ENCODE data around the gene ELAVL2.
"Not testable (repeated sequence)": the region's sequence is repeated elsewhere in the genome, so short reads cannot be mapped to it uniquely, and the experiment has no call there.

ELAVL2 gene

DNA sequence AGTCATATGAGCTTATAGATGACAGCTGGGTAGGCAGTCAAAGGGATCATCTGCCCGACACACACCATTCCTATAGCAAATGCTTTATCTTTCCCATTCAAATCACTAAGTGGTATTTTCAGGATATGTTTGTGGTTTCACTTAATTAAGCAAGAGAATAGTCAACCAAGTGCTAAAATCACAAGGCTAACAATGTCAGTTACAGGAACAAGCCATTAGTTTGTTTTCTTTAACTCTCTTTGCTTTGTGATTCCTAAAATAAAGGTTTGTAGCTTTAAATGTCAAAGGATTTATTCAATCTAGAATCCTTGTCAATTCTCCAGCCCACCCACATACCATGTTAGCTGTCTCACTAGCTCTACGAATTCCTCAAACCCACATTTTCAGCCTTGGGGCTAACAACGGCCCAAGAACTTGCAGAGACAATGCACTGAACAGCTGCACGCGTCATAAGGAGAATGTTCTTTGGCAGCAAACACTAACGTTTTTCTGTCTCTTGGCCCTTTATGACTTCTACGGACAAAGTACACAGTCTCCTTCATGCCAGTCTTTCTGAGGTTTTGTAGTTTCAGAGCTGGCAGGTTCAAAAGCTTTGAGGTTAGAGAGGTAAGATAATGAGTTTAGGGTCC lies 56.6 kb downstream of the ELAVL2 start:
- no peak for DNase-seq

DNA sequence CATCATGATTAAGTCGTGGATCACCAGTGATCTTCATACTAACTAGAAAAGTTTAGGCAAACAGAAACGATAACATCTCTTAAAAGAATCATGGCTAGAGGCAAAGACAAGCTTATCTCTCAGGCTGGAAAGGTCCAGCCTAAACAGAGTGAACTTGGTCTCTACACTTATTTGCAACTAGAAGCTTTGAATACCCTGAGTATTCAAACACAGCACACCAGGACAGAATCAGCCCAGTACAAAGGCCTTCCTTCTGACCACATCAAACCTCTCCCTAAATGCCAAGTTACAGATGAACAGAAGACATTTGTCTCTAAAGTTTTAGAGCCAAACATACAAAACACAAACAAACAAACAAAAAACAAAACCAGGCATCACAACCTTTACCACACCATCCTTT lies 57.2 kb downstream of the ELAVL2 start:
- no peak for DNase-seq

DNA sequence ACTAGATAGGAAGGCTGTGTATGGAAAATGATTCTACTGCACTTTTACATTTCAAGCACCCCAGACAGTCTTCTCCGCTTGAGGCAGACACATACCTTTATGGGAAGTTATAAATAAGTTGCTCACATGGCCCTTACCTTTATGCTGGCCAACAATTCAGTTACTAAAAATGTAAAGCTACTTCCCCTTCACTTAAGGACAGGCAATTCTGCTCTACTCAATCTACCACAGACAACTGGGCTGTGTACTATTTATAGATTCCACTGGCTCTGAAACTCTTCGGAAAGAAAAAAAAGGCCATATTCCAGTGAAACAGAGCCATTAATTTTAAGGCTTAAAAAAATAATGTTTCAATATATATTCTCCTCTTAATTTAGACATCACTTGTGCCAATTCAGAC lies 59.4 kb downstream of the ELAVL2 start:
- DNase-seq, result no peak

DNA sequence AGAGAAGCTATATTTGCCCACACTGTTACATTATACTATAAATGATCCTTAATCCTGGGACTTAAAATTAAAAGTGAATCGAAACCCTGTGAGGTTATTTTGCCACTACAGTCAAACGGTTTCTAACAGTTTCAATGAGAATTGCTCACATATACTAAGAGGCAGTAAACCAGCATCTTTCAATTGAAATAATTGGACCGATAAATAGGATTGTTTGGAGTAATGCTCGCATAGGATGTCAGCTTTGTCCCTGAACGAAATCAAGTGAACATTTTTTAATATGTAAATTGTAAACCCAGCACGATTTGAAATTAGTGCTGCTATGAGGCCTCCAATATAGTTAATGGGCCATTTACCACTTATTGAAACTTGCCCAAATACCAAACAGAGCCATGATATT lies 60.5 kb downstream of the ELAVL2 start:
- DNase-seq, result no peak

DNA sequence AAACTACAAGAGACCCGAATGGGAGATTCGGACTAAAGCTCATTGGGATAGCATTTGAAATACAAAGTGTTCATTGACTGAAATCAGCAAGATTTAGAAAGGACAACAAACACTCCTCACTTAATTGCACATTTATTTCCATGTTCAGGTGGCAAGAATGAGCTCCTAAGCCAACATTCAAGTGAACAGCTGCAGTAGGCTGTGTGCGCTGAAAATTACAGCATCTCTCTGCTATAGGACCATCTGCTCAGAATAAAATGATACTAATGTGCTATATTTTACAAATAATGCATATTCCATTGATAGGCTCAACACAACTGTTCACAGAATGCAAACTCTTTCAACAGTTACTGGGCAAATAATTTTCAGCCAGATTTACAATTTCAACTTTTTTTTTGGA lies 61.8 kb downstream of the ELAVL2 start:
- no peak for DNase-seq

DNA sequence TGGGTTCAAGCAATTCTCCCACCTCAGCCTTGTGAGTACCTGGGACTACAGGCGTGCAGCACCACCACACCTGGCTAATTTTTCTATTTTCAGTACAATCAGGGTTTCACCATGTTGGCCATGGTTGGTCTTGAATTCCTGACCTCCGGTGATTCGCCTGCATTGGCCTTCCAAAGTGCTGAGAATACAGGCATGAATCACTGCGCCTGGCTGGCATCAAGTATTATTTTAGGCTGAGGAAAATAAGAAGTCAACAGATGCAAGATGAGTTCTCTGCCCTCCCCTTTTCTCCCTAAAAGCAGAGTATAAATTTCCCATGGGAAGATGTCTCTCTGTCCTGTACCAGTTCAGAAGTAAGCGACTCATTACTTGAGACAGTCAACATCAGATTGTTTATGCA lies 71.5 kb downstream of the ELAVL2 start:
- no peak for DNase-seq

DNA sequence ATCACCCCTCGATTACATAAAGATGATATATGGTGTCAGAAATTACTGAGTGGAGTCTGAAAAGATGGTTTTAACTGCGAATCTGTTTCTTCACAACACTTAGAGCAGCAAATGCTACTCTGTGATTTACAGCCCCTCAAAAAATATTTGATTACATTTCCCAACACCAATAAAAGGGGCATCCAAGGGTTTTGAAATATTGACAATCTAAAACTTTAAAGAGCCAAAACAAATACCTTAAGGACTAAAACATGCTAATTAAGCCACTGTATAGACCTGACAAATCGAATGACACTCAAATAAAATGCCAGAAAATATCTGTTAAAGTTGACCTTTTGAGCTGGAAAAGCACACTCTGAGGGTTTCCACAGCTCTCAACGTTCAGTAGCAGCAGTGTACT lies 73.2 kb downstream of the ELAVL2 start:
- no peak for DNase-seq

DNA sequence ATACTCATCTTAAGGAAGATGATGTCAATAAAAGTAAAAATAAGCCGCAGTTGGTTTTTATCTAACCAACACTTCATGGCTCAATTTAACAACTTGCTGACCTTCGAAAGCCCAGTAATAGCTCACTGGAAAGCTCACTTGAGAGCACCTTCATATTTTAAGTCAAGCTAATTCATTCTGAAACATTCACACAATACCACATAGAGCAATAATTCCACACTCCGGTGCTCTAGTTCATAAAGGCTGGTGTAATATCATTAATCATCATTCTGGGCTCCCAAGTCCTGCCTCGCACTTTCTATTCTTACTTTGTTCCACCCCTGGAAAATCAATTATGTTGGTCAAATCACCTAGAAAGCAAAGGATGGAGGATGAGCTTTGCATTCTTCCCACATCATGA lies 74.4 kb downstream of the ELAVL2 start:
- no peak for DNase-seq

DNA sequence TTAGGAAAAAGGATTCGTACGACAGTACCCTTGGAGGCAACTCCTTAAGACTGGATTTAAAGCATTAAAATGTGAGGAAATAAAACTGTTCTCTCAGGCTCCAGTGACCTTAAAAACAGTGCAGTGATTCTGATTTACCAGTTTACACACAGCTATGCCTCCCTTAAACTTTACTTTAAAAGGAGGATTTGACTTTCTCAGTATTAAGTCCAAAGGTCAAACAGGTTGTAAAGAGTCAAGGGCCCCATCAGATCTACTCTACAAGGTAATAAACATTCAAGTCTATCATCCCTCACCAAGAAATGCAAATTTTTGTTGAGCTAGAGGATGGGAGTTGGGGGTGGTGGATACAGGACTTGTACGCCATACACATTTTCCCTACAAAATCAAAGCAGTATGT lies 75.2 kb downstream of the ELAVL2 start:
- DNase-seq, result no peak

DNA sequence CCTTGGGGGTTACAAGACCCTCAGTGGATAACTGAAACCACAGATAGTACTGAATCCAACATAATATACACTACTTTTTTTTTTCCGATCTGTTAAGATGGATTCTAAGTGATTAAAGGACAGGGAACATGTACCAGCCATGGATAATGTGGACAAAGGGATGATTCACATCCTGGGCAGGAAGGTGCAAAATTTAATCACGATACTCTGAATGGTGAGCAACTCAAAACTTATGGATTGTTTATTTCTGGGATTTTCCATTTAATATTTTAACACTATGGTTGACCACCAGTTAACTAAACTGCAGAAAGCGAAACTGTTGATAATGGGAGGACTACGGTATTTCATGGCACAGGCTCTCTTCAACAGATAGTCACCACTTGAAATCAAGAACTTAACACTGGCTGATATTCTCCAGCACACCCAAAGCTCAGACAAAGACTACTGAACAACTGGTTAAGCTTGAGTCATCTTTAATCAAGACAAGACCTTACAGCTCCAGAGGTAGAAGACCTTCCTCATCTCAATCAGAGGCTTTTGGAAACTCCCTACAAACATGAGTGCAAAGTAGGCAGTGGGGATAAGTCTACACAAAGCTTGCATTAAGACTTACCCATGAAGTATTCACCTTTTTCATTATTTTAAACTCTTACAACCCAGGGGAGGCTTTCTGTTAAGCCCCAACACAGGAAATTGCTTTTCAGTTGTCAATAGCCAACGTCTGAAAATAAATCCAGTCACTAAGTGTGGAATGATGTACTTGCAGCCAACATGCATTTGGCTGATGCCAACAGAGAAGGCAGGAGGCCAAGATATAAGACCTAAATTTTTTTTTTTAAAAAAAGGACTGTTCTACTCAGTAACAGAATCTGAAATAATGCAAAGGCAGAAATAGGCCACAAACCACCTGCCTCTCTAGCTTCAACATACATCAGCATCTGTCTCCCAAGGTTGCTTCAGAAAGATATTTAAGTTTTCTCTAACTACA lies 78.7 kb downstream of the ELAVL2 start:
- no peak for DNase-seq

DNA sequence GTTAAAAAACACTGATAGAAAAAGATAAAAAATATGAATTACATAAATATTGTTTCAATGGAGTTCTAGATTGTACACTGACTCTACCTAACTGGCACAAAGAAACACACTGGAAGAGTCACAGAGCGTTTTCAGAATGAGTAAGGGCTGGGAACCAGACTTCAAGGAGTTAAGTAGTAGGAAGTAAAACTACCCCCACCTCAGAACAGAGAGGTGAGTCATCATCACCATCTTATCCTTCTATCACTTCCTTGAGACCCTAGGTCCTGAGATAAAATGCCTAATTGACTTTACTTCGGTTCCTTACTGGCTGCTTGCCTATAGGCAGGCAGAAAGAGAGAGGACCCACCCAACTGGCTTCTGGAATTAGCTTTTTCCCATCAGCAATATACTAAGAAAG lies 79.7 kb downstream of the ELAVL2 start:
- no peak for DNase-seq

DNA sequence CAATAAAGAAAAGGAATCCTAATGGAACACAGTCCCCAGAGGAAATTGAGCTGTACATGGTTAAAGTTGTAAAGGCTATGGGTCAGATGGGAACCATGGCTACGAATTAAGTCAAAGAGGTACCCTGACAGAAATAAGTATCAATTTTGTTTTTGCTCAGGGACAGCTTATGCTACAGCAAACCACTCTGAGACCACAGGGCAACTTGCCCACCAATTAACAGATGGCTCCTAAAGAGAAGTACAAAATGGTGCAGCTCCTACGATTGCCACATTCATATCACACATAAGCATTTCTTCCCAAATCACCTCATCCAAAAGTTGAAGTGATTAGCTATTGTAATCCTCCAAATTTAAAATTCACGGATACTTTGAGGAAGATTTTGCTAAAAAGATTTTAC lies 83.0 kb downstream of the ELAVL2 start:
- no peak for DNase-seq

DNA sequence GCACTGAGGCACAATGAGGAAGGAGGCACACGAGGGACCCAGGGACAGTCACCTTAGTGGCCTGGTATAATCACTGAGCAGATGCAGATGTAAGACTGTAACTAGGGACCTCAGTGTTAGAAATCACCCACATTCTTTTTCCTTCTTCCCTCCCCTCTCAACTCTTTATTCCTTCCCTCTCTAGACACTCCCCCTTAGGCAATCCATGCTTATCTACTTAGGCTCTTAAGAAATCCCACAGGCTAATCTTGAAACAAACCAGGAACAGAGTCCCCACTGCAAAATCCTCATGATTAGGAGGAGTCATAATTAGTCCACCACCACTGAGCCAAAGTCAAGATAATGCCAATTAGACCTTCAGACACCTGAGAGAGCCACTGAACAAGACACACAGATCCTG lies 84.7 kb downstream of the ELAVL2 start:
- DNase-seq, result no peak

DNA sequence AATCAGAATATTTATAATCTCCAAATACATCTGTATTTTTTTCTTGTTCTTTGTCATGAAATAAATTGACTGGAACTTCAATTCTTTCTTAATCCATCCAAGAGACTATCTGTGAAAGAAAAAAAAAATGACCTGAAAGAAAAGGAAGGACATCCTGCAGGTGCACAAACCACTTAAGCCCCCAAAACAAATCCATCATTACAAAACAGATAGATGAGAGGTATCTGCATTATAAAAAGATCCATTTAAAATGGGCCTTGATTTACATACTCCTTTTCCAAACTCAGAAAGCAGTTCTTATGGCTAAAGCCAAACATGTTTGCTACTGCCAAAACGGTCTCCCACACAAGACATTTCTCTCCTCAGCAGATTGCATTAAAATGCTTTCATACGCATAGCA lies 85.5 kb downstream of the ELAVL2 start:
- no peak for DNase-seq

DNA sequence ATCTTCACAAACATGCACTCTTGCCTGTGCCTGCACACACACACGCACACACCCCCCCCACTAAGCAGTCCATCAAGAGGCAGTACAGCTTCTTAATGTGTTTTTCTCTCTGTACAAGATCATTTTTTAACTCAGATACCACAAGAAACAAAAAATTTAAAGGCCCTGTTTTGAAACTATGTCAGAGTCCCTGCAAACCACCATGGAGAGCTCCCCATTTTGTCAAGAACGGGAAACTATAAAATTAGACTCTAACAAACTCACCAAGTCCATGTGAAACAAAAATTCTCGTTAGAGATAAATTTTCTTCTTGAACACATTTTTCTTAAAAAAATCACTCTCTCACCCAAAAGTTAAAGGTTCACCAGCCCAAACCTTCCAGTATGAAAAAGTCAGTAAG lies 86.3 kb downstream of the ELAVL2 start:
- no peak for DNase-seq

DNA sequence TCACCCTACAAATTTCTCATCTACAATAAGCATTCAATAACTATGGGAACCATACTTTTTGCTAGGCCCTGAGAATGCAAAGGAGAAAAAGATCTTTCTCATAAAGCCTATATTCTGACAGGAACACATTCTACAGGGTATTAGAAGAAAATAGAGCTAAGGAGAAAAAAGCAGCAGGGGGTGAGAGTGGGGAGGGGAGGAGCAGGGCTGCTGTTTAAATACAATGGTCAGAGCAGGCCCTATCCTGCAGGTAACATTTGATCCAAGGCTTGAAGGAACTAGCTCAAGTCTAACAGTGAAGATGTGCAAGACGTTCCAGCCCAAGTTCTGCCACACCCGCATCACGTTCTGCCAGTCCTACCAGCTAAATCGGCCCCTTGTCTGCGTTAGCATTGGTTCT lies 89.7 kb downstream of the ELAVL2 start:
- no peak for DNase-seq

DNA sequence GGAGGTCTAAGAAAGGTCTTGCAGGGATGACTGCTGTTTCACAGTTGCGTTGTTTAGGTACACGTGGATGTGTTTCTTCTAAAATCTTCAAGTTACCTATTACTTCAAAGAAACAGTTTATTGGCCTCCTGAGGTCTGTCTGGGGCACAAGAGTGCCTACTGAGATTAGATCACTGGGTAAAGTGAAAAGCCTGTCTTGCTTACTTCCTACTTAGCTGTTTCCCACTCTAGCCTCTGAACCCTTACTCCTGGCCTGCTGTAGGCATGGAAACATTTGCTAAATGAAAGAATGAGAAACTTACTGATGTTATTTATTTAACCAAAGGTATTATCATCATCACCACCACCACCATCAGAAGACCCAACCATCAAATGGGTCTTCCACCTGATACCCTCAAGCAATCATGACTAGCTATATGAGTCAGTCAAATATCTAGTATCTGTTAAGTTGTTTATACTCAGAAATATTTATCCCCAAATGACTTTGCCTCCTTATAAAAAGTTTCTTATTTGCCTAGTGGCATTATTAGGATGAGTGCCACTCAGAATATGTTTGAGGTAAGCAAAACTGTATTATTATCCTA lies 92.5 kb downstream of the ELAVL2 start:
- DNase-seq, result no peak

DNA sequence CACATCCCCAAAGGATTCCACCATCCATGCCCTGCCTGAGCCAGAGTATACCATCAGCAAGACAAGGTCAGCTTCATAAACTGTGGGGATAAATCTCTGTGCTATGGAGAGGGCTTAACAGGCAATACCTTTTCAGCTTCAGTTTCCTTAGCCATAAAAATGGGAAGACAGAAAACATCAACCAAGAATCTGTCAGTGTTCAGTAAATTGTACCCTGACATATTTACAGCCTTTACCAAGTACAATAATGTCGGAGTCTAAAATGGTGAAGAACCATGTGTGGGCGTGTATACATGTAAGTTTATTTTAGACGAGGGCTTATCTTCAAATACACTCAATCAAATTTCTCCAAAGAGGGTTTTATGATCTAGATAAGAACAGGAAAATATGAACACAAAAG lies 94.7 kb downstream of the ELAVL2 start:
- DNase-seq, result no peak

DNA sequence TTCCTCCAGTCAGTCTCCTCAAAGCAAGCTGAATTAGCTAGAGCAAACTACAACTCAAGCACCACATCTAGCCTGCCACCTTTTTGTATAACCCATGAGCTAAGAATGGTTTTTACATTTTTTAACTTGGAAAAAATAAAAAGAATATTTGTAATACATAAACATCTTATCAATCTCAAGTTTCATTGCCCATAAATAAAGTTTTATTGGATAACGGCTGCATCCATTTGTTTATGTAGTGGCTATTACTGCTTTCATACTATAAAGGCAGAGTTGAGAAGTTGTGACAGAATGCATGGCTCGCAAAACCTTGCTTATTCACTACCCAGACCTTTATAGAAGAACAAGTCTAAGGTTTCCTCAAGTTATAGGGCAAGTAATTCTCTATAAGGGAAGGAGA lies 95.7 kb downstream of the ELAVL2 start:
- no peak for DNase-seq

DNA sequence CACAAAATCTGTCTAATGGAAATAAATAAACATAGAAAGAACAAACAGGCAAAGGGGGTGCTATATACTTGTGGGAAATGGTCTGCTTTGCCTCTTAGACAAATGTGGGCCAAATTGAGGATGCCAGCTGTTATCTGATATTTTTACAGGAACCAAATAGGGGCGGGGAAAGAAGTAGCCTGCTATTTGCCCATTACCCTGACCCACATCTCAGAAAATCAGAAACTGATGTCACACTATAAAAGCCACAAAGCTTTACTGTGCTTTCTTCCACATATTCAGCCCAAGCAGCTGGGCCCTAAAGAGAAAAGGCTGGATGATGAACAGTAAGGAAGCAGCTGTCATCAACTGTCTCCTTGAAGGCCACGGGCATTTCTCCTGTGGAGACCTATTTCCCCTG lies 97.3 kb downstream of the ELAVL2 start:
- DNase-seq, result no peak

DNA sequence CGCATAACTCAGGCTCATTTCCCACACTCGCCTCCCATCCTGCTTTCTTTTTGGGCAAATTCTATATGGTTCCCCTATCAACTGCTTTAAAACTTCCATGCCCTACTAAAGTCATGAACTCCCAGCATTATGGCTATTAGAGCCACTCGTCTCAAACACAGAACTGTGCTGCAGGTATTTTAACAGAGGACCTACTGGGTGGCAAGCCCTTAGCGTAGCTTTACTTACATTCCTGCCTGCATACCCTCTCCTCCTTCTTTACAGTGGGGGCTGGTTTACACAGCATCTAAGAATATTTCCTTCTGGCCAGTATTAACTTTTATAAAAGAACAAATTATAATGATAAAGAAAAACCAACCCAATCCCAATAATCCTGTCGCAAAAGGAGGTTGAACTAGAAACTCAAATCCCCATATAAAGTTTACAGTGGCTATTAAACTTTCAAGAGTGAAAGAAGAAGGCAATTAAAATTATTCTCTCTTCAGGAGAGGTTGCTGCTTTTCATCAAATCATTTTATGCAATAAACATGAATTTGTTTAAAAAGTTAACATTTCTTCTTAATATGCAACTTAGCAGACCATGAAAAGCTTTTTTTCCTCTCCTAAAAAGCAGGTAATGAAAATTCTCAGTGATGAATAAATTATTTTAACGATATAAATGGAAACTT lies 100.6 kb downstream of the ELAVL2 start:
- DNase-seq, result no peak

DNA sequence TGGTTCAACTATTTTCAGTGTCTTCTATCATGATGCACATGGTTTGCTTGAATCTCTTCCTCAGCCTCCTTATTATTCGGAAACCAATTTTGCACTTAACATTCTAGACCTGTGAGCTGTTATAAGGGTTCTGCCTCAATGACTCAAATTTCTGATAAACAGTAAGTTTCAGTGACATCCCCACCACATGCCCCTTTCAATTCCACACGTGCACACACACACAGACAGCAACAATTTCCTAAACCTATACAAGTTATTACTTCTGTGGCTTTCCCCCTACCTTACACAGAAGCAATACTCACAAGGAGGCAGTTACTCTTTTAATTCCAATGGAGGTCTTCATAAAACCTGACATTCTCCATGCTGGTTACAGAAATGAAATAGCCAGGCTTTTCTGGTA lies 102.4 kb downstream of the ELAVL2 start:
- DNase-seq, result no peak

DNA sequence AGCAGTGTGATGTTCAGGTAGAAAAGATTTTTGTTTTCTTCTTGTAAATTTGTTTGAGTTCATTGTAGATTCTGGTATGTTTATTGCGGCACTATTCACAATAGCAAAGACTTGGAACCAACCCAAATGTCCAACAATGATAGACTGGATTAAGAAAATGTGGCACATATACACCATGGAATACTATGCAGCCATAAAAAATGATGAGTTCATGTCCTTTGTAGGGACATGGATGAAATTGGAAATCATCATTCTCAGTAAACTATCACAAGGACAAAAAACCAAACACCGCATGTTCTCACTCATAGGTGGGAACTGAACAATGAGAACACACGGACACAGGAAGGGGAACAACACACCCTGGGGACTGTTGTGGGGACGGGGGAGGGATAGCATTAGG lies 103.0 kb downstream of the ELAVL2 start:
- DNase-seq, result not testable (repeated sequence)

All from suppressor macrophage (primary cell).